GM12878 (cell line): ENCODE measurements around the gene ARHGAP26. TPM values are rescaled to one million over a fixed set of nuclear protein-coding genes. Genes with fewer than 3 reads are reported as not detected.

Experiments used
- ATAC-seq: fragments of 200-7000 bp; cut with Tn5 transposase; 3 replicates; pipeline ENCODE4 v1.9.1; 2020; ENCODE audit warnings: mild to moderate bottlenecking, moderate library complexity
- BruUV-seq: library from RNA; stranded (reverse); fragments of 400-500 nt; replicated peaks from 2 replicates; lab custom pipeline; 2021; lab: Mats Ljungman, UMichigan
- CTCF ChIA-PET: fragments of 300-600 bp; sonication (Branson Sonifier 250); formaldehyde crosslinking; extraction: SDS; loops from one replicate; lab custom pipeline; 2021; ENCODE audit warnings: inconsistent platforms; lab: Yijun Ruan, JAX
- POLR2A ChIA-PET: fragments of 350-600 bp; formaldehyde crosslinking; extraction: SDS; loops from one replicate; lab custom pipeline; 2021; ENCODE audit warnings: inconsistent platforms; lab: Charles Lee
- RAD21 ChIA-PET: fragments of 300-600 bp; sonication (Branson Sonifier 250); formaldehyde crosslinking; loops from one replicate; lab custom pipeline; 2023; ENCODE audit warnings: antibody characterized with exemption; ENCODE audit not compliant: unreplicated experiment; lab: Charles Lee
- SMC1A ChIA-PET: fragments of 300-600 bp; sonication (Branson Sonifier 250); formaldehyde crosslinking; loops from one replicate; lab custom pipeline; 2023; ENCODE audit not compliant: unreplicated experiment, uncharacterized antibody; lab: Charles Lee
- DNase-seq: peaks from one replicate; pipeline ENCODE4 v3.0.0-alpha.2; 2011; ENCODE audit warnings: low read depth, low spot score
- FAIRE-seq: peaks from 3 replicates; lab custom pipeline; 2011; peaks lifted over from hg19 to GRCh38; lab: Jason Lieb, UNC
- H2AFZ ChIP-seq: 2 replicates; pipeline ENCODE4 v1.6.0; 2011; ENCODE audit warnings: low read depth, low read length, control low read depth; ENCODE audit not compliant: control insufficient read depth
- H3K27ac ChIP-seq: 2 replicates; pipeline ENCODE4 v1.5.1; 2011; ENCODE audit warnings: control low read depth; ENCODE audit not compliant: control insufficient read depth, insufficient read depth
- H3K27me3 ChIP-seq, 2 experiments: replicated peaks in 1 of 2; 2 replicates each; pipeline versions ENCODE4 v1.6.0 to v1.6.1; 2011; ENCODE audit warnings: low read length in 1 of 2; ENCODE audit not compliant: control insufficient read depth in 2 of 2, insufficient read depth in 2 of 2
- H3K36me3 ChIP-seq, 2 experiments: 2 replicates each; pipeline ENCODE4 v1.5.1; 2011; ENCODE audit warnings: low read length in 1 of 2; ENCODE audit not compliant: control insufficient read depth in 2 of 2, insufficient read depth in 2 of 2
- H3K4me1 ChIP-seq: 2 replicates; pipeline ENCODE4 v1.6.1; 2011; ENCODE audit warnings: mild to moderate bottlenecking, low read length, moderate library complexity, mixed read lengths; ENCODE audit not compliant: control insufficient read depth, insufficient read depth
- H3K4me2 ChIP-seq: 2 replicates; pipeline ENCODE4 v1.6.0; 2011; ENCODE audit warnings: control low read depth; ENCODE audit not compliant: control insufficient read depth, insufficient read depth
- H3K4me3 ChIP-seq: fragments of 200-600 bp; sonication (generic); 2 replicates; pipeline ENCODE4 v1.5.1; 2016
- H3K79me2 ChIP-seq: 2 replicates; pipeline ENCODE4 v1.6.0; 2011; ENCODE audit warnings: low read length; ENCODE audit not compliant: control insufficient read depth, insufficient read depth
- H3K9ac ChIP-seq: 2 replicates; pipeline ENCODE4 v1.8.0; 2011; ENCODE audit warnings: low read length, control low read depth, mixed read lengths; ENCODE audit not compliant: control insufficient read depth, insufficient read depth
- H3K9me3 ChIP-seq: replicated peaks from 3 replicates; pipeline ENCODE4 v1.5.1; 2011; ENCODE audit warnings: mild to moderate bottlenecking, low read length; ENCODE audit not compliant: control insufficient read depth, insufficient read depth
- H4K20me1 ChIP-seq: 2 replicates; pipeline ENCODE4 v1.6.0; 2011; ENCODE audit not compliant: control insufficient read depth, insufficient read depth
- BCL11A ChIP-seq: IDR thresholded peaks from 2 replicates; pipeline ENCODE4 v1.6.1; 2011; ENCODE audit warnings: low read depth, low read length
- BHLHE40 ChIP-seq, 2 experiments: fragments of 450-650 bp in 1 of 2; IDR thresholded peaks; 2 replicates each; pipeline ENCODE4 v1.6.1; 2011 to 2017; ENCODE audit warnings: low read depth in 2 of 2, borderline replicate concordance in 1 of 2, improper control_type of control experiment in 1 of 2, low read length in 1 of 2, mild to moderate bottlenecking in 1 of 2
- CREM ChIP-seq: IDR thresholded peaks from 2 replicates; pipeline ENCODE4 v1.6.1; 2014; ENCODE audit warnings: antibody characterized with exemption, low read depth
- JUND ChIP-seq: IDR thresholded peaks from 2 replicates; pipeline ENCODE4 v1.6.1; 2012; ENCODE audit warnings: low read depth, mild to moderate bottlenecking, low read length, improper control_type of control experiment, moderate library complexity
- PAX5 ChIP-seq: IDR thresholded peaks from 2 replicates; pipeline ENCODE4 v1.6.1; 2011; ENCODE audit warnings: low read depth, low read length, borderline replicate concordance
- WGBS: methylation state at CpG from one replicate; pipeline ENCODE4 v1.1.6; 2016; ENCODE audit warnings: low lambda C conversion rate; ENCODE audit not compliant: insufficient replicate concordance, insufficient coverage; ENCODE audit errors: missing lambda C conversion rate; 5-methylcytosine and 5-hydroxymethylcytosine counted together
- in situ Hi-C: fragments of 300-500 bp; cut with MboI; formaldehyde crosslinking; loops from 9 replicates; pipeline ENCODE4 v1.14.3; 2018; ENCODE audit warnings: mixed read lengths
- intact Hi-C: fragments of 100-400 bp; cut with micrococcal nuclease; formaldehyde crosslinking; loops from one replicate; pipeline ENCODE4 v1.14.2; 2022; ENCODE audit not compliant: unreplicated experiment
- polyA plus RNA-seq, 11 experiments: library from polyadenylated mRNA; depleted of rRNA in 4 of 11; unstranded in 6 of 11; stranded (reverse) in 5 of 11; fragments of >200 nt; fragmentation: Nextera tagmentation in 4 of 11; fragmentation: Illumina TruSeq in 1 of 11; extraction: Ambion mirVana in 4 of 11; extraction: Trizol in 1 of 11; gene quantifications; 1 replicate in 1 of 11; 2 replicates in 10 of 11; pipeline versions ENCODE4 v1.2.1 to v1.2.3, GENCODE V29; 2011 to 2016; ENCODE audit warnings: inconsistent platforms in 2 of 11, missing spikeins in 2 of 11, low read depth in 1 of 11
- total RNA-seq, 4 experiments: library from RNA; depleted of rRNA in 3 of 4; stranded (reverse); fragments of >200 nt in 3 of 4; fragmentation: Illumina TruSeq in 1 of 4; extraction: Trizol in 1 of 4; gene quantifications; 2 replicates each; pipeline versions ENCODE4 v1.2.1 to v1.2.3, GENCODE V29; 2013 to 2021

Gene ARHGAP26
- total and polyA plus RNA-seq, 10 of the 15 experiments (the other 5 are each of a cell fraction or from before 2014, with no cell fraction given) = 9.4 to 41.5 (median 19.3) TPM

DNA sequence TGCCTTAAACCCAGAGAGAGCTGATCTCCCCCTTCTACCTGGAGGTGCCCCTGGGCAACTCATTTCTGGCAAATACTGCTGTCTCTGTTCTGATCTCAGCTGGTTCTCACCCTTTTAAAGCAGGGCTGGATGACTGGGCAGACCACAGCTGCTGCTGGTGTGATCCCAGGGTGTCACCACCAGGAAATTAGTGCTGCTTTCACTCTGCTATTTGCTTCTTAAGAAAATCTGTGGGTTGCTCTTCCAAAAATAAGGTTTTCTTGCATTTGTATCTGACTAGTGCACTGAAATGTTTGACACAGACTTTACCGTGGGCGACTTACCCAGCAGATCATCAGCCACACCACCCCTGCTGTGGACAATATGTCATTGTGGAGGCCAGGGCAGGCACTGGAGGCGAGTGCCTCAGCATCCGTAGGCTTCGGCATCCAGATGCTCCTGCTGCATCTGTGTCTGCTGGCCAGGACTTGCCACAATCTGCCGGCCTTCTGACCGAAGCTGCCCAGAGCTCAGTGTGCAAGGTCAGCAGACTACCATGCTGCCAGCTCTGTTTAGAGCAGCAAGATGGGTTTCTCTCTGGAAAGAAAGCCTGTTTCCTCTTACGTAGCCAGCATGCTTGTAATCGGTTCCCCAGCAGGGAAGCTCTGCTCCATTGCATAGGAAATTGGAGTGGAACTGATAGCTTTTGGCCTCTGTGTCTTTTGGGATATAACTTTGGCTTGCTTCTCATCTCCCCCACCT, 13.6 kb downstream of the ARHGAP26 start:
- H3K27ac ChIP-seq = no peak overlapping the region
- BruUV-seq = no TSS peak
- no peaks in the 10 kb centered on the region for H3K9me3 ChIP-seq
- H3K4me2 ChIP-seq = no peak overlapping the region
- in situ Hi-C loops = no loop called here
- ChIA-PET RAD21 (interaction anchor here (0.9 to 1.6 kb wide), 4 partner anchors 40 to 87 kb away, joined by 3 to 5 read pairs (median 4); no protein-coding TSS in a partner anchor), CTCF (interaction anchor here (1.1 to 2.7 kb wide), 4 partner anchors 16 to 105 kb away, joined by 3 to 9 read pairs (median 4); no protein-coding TSS in a partner anchor), POLR2A (interaction anchor here (1.4 kb wide), 1 partner anchor 13 kb away, joined by 4 read pairs; the partner anchor contains the start of gene ARHGAP26), SMC1A (interaction anchor here (1.0 to 1.3 kb wide), 3 partner anchors 35 to 83 kb away, joined by 3 read pairs; no protein-coding TSS in a partner anchor)
- FAIRE-seq (no peak), DNase-seq (peak; percentile 52), ATAC-seq (peak; percentile 90)
- no peak overlapping the region for H3K9ac ChIP-seq
- 21% methylated on average over 9 of the region's 9 CpGs for WGBS
- intact Hi-C loops = no loop called here
- no peaks in the 10 kb centered on the region for H3K36me3 ChIP-seq
- peaks cover 8% of the 10 kb centered on the region; the same call in 1 of the 2 replicates for H3K4me1 ChIP-seq
- no peaks in the 10 kb centered on the region for H3K27me3 ChIP-seq
- H3K4me3 ChIP-seq = no peak overlapping the region
- H2AFZ ChIP-seq = no peak overlapping the region
- no peaks in the 10 kb centered on the region for H4K20me1 ChIP-seq
- TF ChIP-seq JUND = 0 out of 2 replicates have a peak, but pooled peaks have one; percentile 12
- TF ChIP-seq BHLHE40 (IDR thresholded peaks at IDR 0.05; ENCODE audit: borderline replicate concordance in 1 of 2, low read depth in 2 of 2, low read length in 1 of 2) = 0 out of 4 replicates have a peak, but pooled peaks of 1 of the 2 experiments have one; percentile 7
- TF ChIP-seq BCL11A = peak; percentile 16; the same call in 1 of the 2 replicates
- 0 out of 2 replicates have a peak, but pooled peaks have one; percentile 28 for TF ChIP-seq PAX5
- TF ChIP-seq CREM = no peak
- H3K79me2 ChIP-seq = no peaks in the 10 kb centered on the region
